ENCODE measurements around the gene YEATS2.

Gene YEATS2

DNA sequence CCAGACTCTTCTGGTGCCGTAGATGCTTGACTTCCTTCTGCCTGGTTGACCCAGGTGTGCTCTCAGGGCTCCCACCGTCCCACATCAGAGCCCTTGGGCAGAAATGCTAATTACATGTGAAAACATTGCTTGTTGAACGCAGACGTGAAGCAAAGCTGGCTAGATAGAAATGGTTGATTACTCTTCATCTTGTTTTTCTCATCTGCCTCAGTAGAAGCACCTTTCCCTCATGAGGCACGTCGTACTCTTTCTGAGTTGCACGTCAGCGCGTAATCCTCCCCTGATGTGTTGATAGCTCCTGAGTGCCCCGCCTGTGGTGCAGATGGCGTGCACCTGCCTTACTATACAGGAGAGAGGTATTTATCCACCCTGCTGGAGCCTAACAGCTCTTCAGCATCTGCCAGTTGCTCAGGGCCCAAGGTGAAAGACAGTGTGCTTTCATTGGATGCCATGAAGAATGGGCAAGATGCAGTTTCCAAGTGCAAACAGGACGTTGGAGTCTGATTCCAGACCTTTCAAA, 109.7 kb downstream of the YEATS2 start:
- TF ChIP-seq, protein P1, sequence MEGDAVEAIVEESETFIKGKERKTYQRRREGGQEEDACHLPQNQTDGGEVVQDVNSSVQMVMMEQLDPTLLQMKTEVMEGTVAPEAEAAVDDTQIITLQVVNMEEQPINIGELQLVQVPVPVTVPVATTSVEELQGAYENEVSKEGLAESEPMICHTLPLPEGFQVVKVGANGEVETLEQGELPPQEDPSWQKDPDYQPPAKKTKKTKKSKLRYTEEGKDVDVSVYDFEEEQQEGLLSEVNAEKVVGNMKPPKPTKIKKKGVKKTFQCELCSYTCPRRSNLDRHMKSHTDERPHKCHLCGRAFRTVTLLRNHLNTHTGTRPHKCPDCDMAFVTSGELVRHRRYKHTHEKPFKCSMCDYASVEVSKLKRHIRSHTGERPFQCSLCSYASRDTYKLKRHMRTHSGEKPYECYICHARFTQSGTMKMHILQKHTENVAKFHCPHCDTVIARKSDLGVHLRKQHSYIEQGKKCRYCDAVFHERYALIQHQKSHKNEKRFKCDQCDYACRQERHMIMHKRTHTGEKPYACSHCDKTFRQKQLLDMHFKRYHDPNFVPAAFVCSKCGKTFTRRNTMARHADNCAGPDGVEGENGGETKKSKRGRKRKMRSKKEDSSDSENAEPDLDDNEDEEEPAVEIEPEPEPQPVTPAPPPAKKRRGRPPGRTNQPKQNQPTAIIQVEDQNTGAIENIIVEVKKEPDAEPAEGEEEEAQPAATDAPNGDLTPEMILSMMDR (conservative IDR thresholded peaks at IDR 0.05; ENCODE audit: low read depth) = no peak
- H3K27ac ChIP-seq = no peak overlapping the region
- POLR2A ChIA-PET (ENCODE audit: low non-redundant PET) = no interaction called here
- CTCF ChIA-PET = no interaction called here
- no peak for DNase-seq (ENCODE audit: low spot score)

DNA sequence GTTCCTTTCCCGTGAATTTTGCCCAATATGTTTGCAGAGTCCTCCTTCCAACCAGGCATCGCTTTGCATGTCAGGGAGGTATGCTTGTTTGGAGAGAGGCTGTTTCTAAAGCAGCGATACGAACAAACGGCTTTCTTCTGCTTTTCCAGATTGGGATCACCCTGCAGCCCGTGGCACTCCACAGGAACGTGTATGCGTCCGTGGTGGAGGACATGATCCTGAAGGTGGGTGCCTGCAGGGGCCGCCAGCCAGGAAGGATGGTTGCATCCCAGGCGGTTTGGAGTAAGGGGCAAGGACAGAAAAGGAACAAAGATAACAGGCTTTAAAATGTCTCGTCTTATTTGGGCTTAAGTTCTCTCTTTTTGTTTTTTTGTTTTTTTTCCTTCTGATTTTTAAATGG, 110.3 kb downstream of the YEATS2 start:
- H3K27ac ChIP-seq = no peak overlapping the region
- no peak for DNase-seq (ENCODE audit: low spot score)
- ChIA-PET CTCF (no interaction called here), POLR2A (ENCODE audit: low non-redundant PET) (no interaction called here)
- TF ChIP-seq, protein P1 (conservative IDR thresholded peaks at IDR 0.05; ENCODE audit: low read depth) = no peak

DNA sequence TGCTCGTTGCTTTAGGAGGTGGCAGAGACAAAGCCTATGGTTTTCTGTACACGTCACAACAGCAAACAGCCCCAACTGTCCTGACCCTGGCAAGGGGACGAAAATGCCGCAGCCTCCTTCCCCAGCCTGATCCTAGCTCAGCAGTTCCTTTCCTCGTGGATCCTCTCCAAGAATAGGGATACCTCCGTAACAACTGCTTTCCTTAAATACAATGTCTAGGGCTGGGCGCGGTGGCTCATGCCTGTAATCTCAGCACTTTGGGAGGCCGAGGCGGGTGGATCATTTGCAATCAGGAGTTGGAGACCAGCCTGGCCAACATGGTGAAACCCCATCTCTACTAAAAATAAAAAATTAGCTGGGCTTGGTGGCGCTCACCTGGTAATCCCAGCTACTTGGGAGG, 110.8 kb downstream of the YEATS2 start:
- no peak for DNase-seq (ENCODE audit: low spot score)
- H3K27ac ChIP-seq = no peak overlapping the region
- ChIA-PET POLR2A (ENCODE audit: low non-redundant PET) (no interaction called here), CTCF (no interaction called here)
- TF ChIP-seq, protein P1 (conservative IDR thresholded peaks at IDR 0.05; ENCODE audit: low read depth) = no peak

DNA sequence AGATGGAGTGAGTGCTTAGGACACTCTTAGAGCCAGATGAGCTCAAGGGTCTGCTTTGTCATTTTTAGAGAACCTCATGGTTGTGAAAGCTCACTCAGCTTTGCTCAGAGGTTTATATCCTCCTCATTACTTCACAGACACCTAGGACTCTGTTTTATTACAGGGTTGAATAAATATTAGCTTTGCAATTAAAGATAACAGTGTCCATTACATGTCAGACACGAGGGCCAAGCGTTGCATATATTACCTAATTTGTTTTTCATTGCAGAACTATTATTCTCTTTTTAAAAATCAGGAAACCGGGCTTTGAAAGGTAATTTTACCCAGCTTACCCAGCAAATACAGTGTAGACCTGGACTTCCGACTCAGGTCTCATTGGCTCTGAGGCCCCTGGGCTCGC, 111.7 kb downstream of the YEATS2 start:
- ChIA-PET CTCF (interaction anchor here (0.6 kb wide), 1 partner anchor 375 kb away, joined by 3 read pairs; no protein-coding TSS in a partner anchor), POLR2A (ENCODE audit: low non-redundant PET) (no interaction called here)
- no peak for DNase-seq (ENCODE audit: low spot score)
- TF ChIP-seq, protein P1 (conservative IDR thresholded peaks at IDR 0.05; ENCODE audit: low read depth) = no peak
- no peak overlapping the region for H3K27ac ChIP-seq

DNA sequence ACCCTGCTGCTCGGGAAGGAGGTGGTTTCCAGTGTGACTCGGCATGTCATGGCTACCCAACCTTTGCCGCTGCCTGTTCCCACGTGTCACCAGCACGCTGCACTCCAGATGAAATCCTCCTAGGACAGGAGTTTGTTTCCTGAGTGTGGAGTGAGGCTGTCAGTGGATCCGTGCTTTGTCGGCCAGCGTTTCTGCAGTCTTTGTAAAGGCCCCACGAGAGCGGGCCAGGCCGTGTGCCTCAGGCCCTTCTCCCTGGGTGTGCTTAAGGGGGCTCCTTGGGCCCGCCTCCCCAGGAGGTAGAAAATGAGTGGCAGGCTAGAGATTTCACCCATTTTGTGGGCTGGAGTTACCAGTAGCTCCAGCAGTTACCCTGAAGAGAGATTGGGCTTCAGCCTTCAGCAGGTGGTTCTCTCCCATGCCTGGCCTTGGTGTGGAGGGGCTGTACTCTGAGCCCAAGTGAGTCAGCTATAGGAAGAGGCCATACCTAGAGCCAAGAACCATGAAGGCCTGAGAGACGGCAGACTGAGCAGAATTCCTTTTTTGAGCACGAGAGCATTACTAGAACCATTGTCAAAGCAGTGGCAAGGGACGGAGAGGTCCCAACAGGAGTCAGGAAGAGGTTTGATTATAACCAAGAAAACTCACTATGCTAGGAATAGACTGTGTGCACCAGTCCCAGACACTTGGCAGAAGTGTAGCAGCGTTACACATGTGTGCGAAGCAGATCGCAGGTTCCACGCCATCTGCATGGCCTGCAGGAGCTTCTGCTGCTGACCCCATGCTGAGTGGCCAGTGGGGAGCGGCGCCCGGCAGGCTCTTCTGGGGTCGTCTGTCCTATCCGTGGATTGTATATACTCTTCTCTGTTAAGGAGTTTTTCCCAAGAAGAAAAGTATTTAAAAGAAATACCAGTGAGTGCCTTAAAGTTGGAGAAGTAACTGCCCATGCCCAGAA, 113.3 kb downstream of the YEATS2 start:
- POLR2A ChIA-PET (ENCODE audit: low non-redundant PET) = no interaction called here
- H3K27ac ChIP-seq = peak overlapping the region; percentile 52
- TF ChIP-seq, protein P1 (conservative IDR thresholded peaks at IDR 0.05; ENCODE audit: low read depth) = no peak
- DNase-seq (ENCODE audit: low spot score) = no peak
- CTCF ChIA-PET = interaction anchor here (0.7 kb wide), 1 partner anchor 144 kb away, joined by 4 read pairs; no protein-coding TSS in a partner anchor

DNA sequence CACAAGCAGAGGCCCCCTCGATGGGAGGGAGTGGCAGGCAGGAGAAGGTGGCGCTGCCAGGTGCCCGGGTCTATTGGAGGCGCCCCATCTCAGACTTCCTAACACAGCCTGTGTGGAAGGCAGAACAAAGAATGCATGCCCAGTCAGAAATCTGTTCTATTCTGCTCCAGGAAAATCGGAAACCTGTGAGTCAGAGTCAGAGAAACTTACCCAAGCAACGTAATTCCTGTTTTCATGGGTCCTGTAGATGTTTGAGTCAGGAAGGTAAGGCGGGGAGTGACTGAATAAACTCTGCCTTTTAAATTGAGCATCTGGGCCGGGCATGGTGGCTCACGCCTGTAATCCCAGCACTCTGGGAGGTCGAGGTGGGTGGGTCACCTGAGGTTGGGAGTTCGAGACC, 114.0 kb downstream of the YEATS2 start:
- DNase-seq (ENCODE audit: low spot score) = peak; percentile 40
- ChIA-PET CTCF (interaction anchor here (0.6 kb wide), 1 partner anchor 73 kb away, joined by 3 read pairs; the partner anchor contains the start of gene PARL), POLR2A (ENCODE audit: low non-redundant PET) (no interaction called here)
- TF ChIP-seq, protein P1 (conservative IDR thresholded peaks at IDR 0.05; ENCODE audit: low read depth) = no peak
- peak overlapping the region; percentile 52 for H3K27ac ChIP-seq

Measured in RWPE1 (cell line).